SK-N-SH treated with all-trans-retinoic acid at 6 μM for 48 hours (cell line): ENCODE measurements around the gene MACROD1.
A peak's percentile ranks its signal among the peaks of the same experiment; 100 is the strongest.

Experiments
- ATAC-seq: fragments of 200-7000 bp; cut with Tn5 transposase; 3 replicates; pipeline ENCODE4 v1.9.1; 2020; ENCODE audit warnings: mild to moderate bottlenecking, moderate library complexity
- ARNTL ChIP-seq: fragments of 450-650 bp; formaldehyde crosslinking; IDR thresholded peaks from 2 replicates; pipeline ENCODE4 v1.5.0; 2020; ENCODE audit warnings: low read depth, mild to moderate bottlenecking, moderate library complexity, borderline replicate concordance
- BACH2 ChIP-seq: fragments of 250-450 bp; sonication (Bioruptor Pico); IDR thresholded peaks from 2 replicates; pipeline ENCODE4 v1.9.0; 2021; ENCODE audit warnings: mild to moderate bottlenecking, borderline replicate concordance
- GLIS3 ChIP-seq: fragments of 250-450 bp; sonication (Bioruptor Pico); IDR thresholded peaks from 2 replicates; pipeline ENCODE4 v1.5.0; 2020; ENCODE audit warnings: mild to moderate bottlenecking, moderate library complexity
- ISL1 ChIP-seq: fragments of 250-450 bp; sonication (Bioruptor Pico); IDR thresholded peaks from 2 replicates; pipeline ENCODE4 v2.1.2; 2022; ENCODE audit warnings: mild to moderate bottlenecking, moderate library complexity
- OSR1 ChIP-seq: fragments of 250-450 bp; sonication (Bioruptor Pico); IDR thresholded peaks from 2 replicates; pipeline ENCODE4 v1.8.0; 2022; ENCODE audit warnings: moderate library complexity, mild to moderate bottlenecking, inconsistent platforms
- PPARA ChIP-seq: fragments of 250-450 bp; sonication (Bioruptor Pico); IDR thresholded peaks from 2 replicates; pipeline ENCODE4 v1.5.0; 2020; ENCODE audit warnings: mild to moderate bottlenecking, borderline replicate concordance
- RARB ChIP-seq: fragments of 250-450 bp; sonication (Bioruptor Pico); IDR thresholded peaks from 2 replicates; pipeline ENCODE4 v1.8.0; 2021; ENCODE audit warnings: mild to moderate bottlenecking, moderate library complexity
- SNAI2 ChIP-seq: fragments of 250-450 bp; sonication (Bioruptor Pico); IDR thresholded peaks from 2 replicates; pipeline ENCODE4 v1.5.0; 2020; ENCODE audit warnings: mild to moderate bottlenecking, moderate library complexity
- TCF4 ChIP-seq: fragments of 250-450 bp; sonication (Bioruptor Pico); IDR thresholded peaks from 2 replicates; pipeline ENCODE4 v1.8.0; 2021; ENCODE audit warnings: mild to moderate bottlenecking, moderate library complexity, borderline replicate concordance
- TOX ChIP-seq: fragments of 250-450 bp; sonication (Bioruptor Pico); IDR thresholded peaks from 2 replicates; pipeline ENCODE4 v1.8.0; 2021; ENCODE audit warnings: mild to moderate bottlenecking, moderate library complexity, borderline replicate concordance
- ZFP3 ChIP-seq: fragments of 250-450 bp; sonication (Bioruptor Pico); IDR thresholded peaks from 2 replicates; pipeline ENCODE4 v1.5.0; 2020; ENCODE audit warnings: mild to moderate bottlenecking, moderate library complexity
- ZFP30 ChIP-seq: fragments of 450-650 bp; formaldehyde crosslinking; IDR thresholded peaks from 2 replicates; pipeline ENCODE4 v1.5.0; 2022; ENCODE audit warnings: mild to moderate bottlenecking, moderate library complexity
- ZNF565 ChIP-seq: fragments of 450-650 bp; formaldehyde crosslinking; conservative IDR thresholded peaks from 2 replicates; pipeline ENCODE4 v1.5.0; 2020; ENCODE audit warnings: low read depth, mild to moderate bottlenecking, moderate library complexity
- ZNF70 ChIP-seq: fragments of 450-650 bp; formaldehyde crosslinking; IDR thresholded peaks from 2 replicates; pipeline ENCODE4 v1.5.0; 2020; ENCODE audit warnings: mild to moderate bottlenecking, moderate library complexity
- ZNF8 ChIP-seq: fragments of 450-650 bp; formaldehyde crosslinking; IDR thresholded peaks from 2 replicates; pipeline ENCODE4 v1.5.0; 2020; ENCODE audit warnings: mild to moderate bottlenecking, moderate library complexity
- TF ChIP-seq, protein P1 (sequence below): fragments of 250-450 bp; sonication (Bioruptor Pico); IDR thresholded peaks from 2 replicates; pipeline ENCODE4 v1.8.0; 2020; ENCODE audit warnings: mild to moderate bottlenecking, moderate library complexity, borderline replicate concordance
- TF ChIP-seq, protein P2 (sequence below): fragments of 250-450 bp; sonication (Bioruptor Pico); IDR thresholded peaks from 2 replicates; pipeline ENCODE4 v1.5.1; 2021; ENCODE audit warnings: mild to moderate bottlenecking, moderate library complexity
- TF ChIP-seq, protein P3 (sequence below): fragments of 250-450 bp; sonication (Bioruptor Pico); IDR thresholded peaks from 2 replicates; pipeline ENCODE4 v1.5.1; 2020; ENCODE audit warnings: low read depth, mild to moderate bottlenecking, moderate library complexity

The MACROD1 gene

DNA sequence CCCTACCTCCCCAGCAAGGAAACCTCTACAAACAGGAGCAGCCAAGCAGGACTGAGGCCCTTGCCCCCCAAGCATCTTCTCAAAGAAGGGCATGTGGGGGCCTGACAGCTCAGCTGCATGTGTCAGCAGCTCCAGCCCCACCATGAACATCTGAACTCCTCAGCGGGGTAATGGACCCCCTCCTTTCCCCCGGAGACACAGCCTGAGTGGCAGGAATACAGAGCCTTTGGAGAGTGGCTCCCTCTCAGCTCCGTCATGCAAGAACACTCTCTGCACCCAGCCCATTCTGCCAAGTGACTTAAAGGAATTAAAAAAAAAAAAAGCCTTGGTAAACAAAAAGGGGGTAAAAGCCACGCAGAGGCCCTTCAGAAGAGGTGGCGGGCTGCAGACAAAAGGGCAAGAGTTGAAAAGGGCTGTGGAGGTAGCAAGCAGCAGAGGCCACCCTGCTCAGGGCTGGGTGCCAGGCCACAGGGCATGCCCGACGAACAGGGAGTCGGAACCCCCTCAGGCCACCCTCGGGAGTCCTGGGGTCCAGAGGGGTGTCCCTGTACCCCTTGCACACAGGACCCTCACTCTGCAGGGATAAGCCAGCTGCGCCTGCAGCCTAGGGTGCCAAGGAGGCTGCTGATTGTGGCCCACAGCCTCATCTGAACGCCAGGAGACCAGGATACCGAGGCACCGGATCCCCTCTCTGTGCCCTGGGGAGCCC lies 62.5 kb downstream of the MACROD1 start:
- TF ChIP-seq ZNF70 (CRISPR knock-in tag): no peak
- no peak for TF ChIP-seq SNAI2 (CRISPR knock-in tag)
- TF ChIP-seq, protein P1, sequence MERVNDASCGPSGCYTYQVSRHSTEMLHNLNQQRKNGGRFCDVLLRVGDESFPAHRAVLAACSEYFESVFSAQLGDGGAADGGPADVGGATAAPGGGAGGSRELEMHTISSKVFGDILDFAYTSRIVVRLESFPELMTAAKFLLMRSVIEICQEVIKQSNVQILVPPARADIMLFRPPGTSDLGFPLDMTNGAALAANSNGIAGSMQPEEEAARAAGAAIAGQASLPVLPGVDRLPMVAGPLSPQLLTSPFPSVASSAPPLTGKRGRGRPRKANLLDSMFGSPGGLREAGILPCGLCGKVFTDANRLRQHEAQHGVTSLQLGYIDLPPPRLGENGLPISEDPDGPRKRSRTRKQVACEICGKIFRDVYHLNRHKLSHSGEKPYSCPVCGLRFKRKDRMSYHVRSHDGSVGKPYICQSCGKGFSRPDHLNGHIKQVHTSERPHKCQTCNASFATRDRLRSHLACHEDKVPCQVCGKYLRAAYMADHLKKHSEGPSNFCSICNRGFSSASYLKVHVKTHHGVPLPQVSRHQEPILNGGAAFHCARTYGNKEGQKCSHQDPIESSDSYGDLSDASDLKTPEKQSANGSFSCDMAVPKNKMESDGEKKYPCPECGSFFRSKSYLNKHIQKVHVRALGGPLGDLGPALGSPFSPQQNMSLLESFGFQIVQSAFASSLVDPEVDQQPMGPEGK (CRISPR knock-in tag): no peak
- TF ChIP-seq TOX (CRISPR knock-in tag): no peak
- TF ChIP-seq ZNF8 (CRISPR knock-in tag): no peak
- TF ChIP-seq BACH2 (CRISPR knock-in tag): no peak
- TF ChIP-seq PPARA (CRISPR knock-in tag): no peak
- no peak for TF ChIP-seq ARNTL (CRISPR knock-in tag)
- TF ChIP-seq, protein P2, sequence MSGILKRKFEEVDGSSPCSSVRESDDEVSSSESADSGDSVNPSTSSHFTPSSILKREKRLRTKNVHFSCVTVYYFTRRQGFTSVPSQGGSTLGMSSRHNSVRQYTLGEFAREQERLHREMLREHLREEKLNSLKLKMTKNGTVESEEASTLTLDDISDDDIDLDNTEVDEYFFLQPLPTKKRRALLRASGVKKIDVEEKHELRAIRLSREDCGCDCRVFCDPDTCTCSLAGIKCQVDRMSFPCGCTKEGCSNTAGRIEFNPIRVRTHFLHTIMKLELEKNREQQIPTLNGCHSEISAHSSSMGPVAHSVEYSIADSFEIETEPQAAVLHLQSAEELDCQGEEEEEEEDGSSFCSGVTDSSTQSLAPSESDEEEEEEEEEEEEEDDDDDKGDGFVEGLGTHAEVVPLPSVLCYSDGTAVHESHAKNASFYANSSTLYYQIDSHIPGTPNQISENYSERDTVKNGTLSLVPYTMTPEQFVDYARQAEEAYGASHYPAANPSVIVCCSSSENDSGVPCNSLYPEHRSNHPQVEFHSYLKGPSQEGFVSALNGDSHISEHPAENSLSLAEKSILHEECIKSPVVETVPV (CRISPR knock-in tag): no peak
- no peak for TF ChIP-seq TCF4 (CRISPR knock-in tag)
- TF ChIP-seq, protein P3, sequence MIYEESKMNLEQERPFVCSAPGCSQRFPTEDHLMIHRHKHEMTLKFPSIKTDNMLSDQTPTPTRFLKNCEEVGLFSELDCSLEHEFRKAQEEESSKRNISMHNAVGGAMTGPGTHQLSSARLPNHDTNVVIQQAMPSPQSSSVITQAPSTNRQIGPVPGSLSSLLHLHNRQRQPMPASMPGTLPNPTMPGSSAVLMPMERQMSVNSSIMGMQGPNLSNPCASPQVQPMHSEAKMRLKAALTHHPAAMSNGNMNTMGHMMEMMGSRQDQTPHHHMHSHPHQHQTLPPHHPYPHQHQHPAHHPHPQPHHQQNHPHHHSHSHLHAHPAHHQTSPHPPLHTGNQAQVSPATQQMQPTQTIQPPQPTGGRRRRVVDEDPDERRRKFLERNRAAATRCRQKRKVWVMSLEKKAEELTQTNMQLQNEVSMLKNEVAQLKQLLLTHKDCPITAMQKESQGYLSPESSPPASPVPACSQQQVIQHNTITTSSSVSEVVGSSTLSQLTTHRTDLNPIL (CRISPR knock-in tag): no peak
- TF ChIP-seq, all 23 proteins: peak for 0
- no peak for ATAC-seq

DNA sequence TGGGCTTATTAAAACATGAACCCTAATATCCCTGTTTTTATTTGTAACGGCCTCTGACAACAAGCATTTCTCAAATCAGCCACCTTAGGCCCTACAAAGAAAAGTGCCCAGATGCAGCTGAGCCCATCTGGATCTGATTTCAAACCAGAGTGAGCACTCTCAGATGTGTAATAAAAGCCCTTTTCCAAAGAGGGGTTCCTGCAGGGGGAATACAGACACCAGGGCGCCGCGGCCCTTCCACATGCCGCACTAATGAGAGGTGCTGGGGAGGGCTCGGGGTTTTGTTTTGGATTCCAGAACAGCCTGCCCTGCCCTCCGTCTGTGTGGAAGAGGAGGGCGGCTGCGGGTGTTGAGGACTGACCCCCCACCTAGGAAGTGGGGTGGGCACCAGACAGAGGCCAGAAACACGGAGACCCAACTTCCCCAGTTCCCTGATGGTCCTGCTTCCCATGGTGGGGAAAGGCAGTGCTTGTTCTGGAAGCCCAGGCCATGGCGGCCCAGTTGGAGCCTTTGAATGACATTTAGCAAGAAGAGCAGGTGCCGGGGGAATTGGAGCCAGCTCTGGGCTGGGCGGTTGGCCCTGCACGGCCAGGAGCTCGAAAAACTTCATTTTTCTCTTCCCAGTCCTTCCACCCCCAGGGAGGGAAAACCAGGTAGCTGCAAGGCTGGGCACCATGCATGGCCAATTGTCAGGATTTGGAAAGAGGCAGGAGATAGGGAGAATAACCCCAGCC lies 63.7 kb downstream of the MACROD1 start:
- TF ChIP-seq, protein P3 (CRISPR knock-in tag): no peak
- TF ChIP-seq GLIS3 (CRISPR knock-in tag): no peak
- TF ChIP-seq, protein P1 (CRISPR knock-in tag): no peak
- no peak for TF ChIP-seq OSR1 (CRISPR knock-in tag)
- no peak for TF ChIP-seq ZNF70 (CRISPR knock-in tag)
- peak; percentile 70 for TF ChIP-seq TCF4 (CRISPR knock-in tag)
- peak; percentile 68 for ATAC-seq

DNA sequence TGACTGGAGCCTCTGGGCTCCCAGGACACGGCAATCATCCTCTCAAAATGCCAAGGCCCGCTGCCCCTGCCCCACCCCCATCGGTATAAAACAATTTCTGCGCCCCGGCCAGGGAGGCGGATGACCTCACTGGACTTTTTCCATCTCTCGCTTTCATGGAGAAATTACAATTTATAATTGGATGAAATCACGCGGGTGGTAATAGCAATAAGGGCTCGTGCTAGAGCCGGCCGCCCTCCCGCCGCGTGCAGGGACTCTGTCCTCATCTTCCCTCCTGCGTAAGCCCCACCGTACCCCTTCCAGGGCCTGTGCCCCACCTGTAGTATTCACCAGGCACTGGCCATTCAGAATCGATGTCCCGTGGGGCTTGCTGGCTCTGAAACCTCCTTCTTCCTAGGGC lies 64.5 kb downstream of the MACROD1 start:
- no peak for ATAC-seq
- TF ChIP-seq ZFP3: no peak
- TF ChIP-seq ZFP30 (CRISPR knock-in tag): no peak
- TF ChIP-seq ISL1 (CRISPR knock-in tag): no peak
- TF ChIP-seq, protein P2 (CRISPR knock-in tag): no peak
- TF ChIP-seq OSR1 (CRISPR knock-in tag): no peak
- TF ChIP-seq ZNF565: no peak
- TF ChIP-seq TOX (CRISPR knock-in tag): no peak
- no peak for TF ChIP-seq TCF4 (CRISPR knock-in tag)
- TF ChIP-seq GLIS3 (CRISPR knock-in tag): no peak
- TF ChIP-seq RARB (CRISPR knock-in tag): no peak
